ENCODE data around the gene DMBT1.

The DMBT1 gene

GRCh38 chr10:122639801-122640200, 79.2 kb downstream of the DMBT1 start:
- TF ChIP-seq FOXK2 (IDR thresholded peaks at IDR 0.05), result no peak
- no peak for TF ChIP-seq ZNF384 (IDR thresholded peaks at IDR 0.05)
- no peak for TF ChIP-seq SP1 (IDR thresholded peaks at IDR 0.05)
- no peak for TF ChIP-seq LEF1 (IDR thresholded peaks at IDR 0.05; ENCODE audit: borderline replicate concordance)
- no peak for TF ChIP-seq FOXA1 (IDR thresholded peaks at IDR 0.05)
- TF ChIP-seq FOXM1 (IDR thresholded peaks at IDR 0.05; ENCODE audit: borderline replicate concordance), result no peak
- no peak for DNase-seq (ENCODE audit: extremely low spot score)
- POLR2A ChIA-PET, result no interaction called here
- CTCF ChIA-PET, result no interaction called here

- DNase-seq (ENCODE audit: extremely low spot score), result no peak
- POLR2A ChIA-PET, result no interaction called here
- TF ChIP-seq CTBP1 (IDR thresholded peaks at IDR 0.05; ENCODE audit: borderline replicate concordance) (no peak), L3MBTL2 (conservative IDR thresholded peaks at IDR 0.05) (no peak), SUZ12 (IDR thresholded peaks at IDR 0.05) (no peak), BHLHE40 (IDR thresholded peaks at IDR 0.05; ENCODE audit: borderline replicate concordance) (no peak), ZNF384 (IDR thresholded peaks at IDR 0.05) (no peak), HDGF (IDR thresholded peaks at IDR 0.05; ENCODE audit: borderline replicate concordance) (no peak), PKNOX1 (IDR thresholded peaks at IDR 0.05) (no peak), ARNT (IDR thresholded peaks at IDR 0.05) (no peak), FOXM1 (IDR thresholded peaks at IDR 0.05; ENCODE audit: borderline replicate concordance) (no peak), SP1 (IDR thresholded peaks at IDR 0.05) (no peak), FOXA1 (IDR thresholded peaks at IDR 0.05) (no peak), NFRKB (IDR thresholded peaks at IDR 0.05) (no peak), TARDBP (IDR thresholded peaks at IDR 0.05) (no peak)
- CTCF ChIA-PET, result no interaction called here
These were observed 80.4 kb downstream of the DMBT1 start for GRCh38 chr10:122640921-122641320.

- TF ChIP-seq BHLHE40 (IDR thresholded peaks at IDR 0.05; ENCODE audit: borderline replicate concordance), result no peak
- TF ChIP-seq FOXM1 (IDR thresholded peaks at IDR 0.05; ENCODE audit: borderline replicate concordance), result no peak
- TF ChIP-seq SUZ12 (IDR thresholded peaks at IDR 0.05), result no peak
- no peak for TF ChIP-seq ELF4 (IDR thresholded peaks at IDR 0.05)
- TF ChIP-seq FOXK2 (IDR thresholded peaks at IDR 0.05), result no peak
- TF ChIP-seq ARNT (IDR thresholded peaks at IDR 0.05), result no peak
- TF ChIP-seq TARDBP (IDR thresholded peaks at IDR 0.05), result no peak
- no peak for TF ChIP-seq L3MBTL2 (conservative IDR thresholded peaks at IDR 0.05)
- TF ChIP-seq SP1 (IDR thresholded peaks at IDR 0.05), result no peak
- no peak for TF ChIP-seq FOXA1 (IDR thresholded peaks at IDR 0.05)
- DNase-seq (ENCODE audit: extremely low spot score), result no peak
- POLR2A ChIA-PET, result no interaction called here
- CTCF ChIA-PET, result interaction anchor here (0.5 kb wide), 1 partner anchor 456 kb away, joined by 3 read pairs; no protein-coding TSS in a partner anchor
These were observed 82.4 kb downstream of the DMBT1 start for GRCh38 chr10:122642726-122643605.

GRCh38 chr10:122643931-122644534, 83.5 kb downstream of the DMBT1 start:
- no peak for TF ChIP-seq ZNF384 (IDR thresholded peaks at IDR 0.05)
- no peak for TF ChIP-seq NFRKB (IDR thresholded peaks at IDR 0.05)
- no peak for TF ChIP-seq L3MBTL2 (conservative IDR thresholded peaks at IDR 0.05)
- TF ChIP-seq SUZ12 (IDR thresholded peaks at IDR 0.05), result no peak
- no peak for TF ChIP-seq TARDBP (IDR thresholded peaks at IDR 0.05)
- TF ChIP-seq LEF1 (IDR thresholded peaks at IDR 0.05; ENCODE audit: borderline replicate concordance), result no peak
- no peak for TF ChIP-seq FOXA1 (IDR thresholded peaks at IDR 0.05)
- no peak for TF ChIP-seq PKNOX1 (IDR thresholded peaks at IDR 0.05)
- no peak for TF ChIP-seq HDGF (IDR thresholded peaks at IDR 0.05; ENCODE audit: borderline replicate concordance)
- no peak for DNase-seq (ENCODE audit: extremely low spot score)
- POLR2A ChIA-PET, result no interaction called here
- CTCF ChIA-PET, result no interaction called here

GRCh38 chr10:122646511-122647382, 86.2 kb downstream of the DMBT1 start:
- no peak for DNase-seq (ENCODE audit: extremely low spot score)
- ChIA-PET CTCF (interaction anchor here (0.6 kb wide), 2 partner anchors 24 to 131 kb away, joined by 3 to 4 read pairs; no protein-coding TSS in a partner anchor), POLR2A (no interaction called here)
- TF ChIP-seq LEF1 (IDR thresholded peaks at IDR 0.05; ENCODE audit: borderline replicate concordance), result no peak
- TF ChIP-seq BHLHE40 (IDR thresholded peaks at IDR 0.05; ENCODE audit: borderline replicate concordance), result no peak
- no peak for TF ChIP-seq FOXM1 (IDR thresholded peaks at IDR 0.05; ENCODE audit: borderline replicate concordance)
- no peak for TF ChIP-seq ELF4 (IDR thresholded peaks at IDR 0.05)
- TF ChIP-seq ZNF384 (IDR thresholded peaks at IDR 0.05), result no peak
- TF ChIP-seq TARDBP (IDR thresholded peaks at IDR 0.05), result no peak
- TF ChIP-seq SUZ12 (IDR thresholded peaks at IDR 0.05), result no peak
- no peak for TF ChIP-seq FOXA1 (IDR thresholded peaks at IDR 0.05)
- no peak for TF ChIP-seq ARNT (IDR thresholded peaks at IDR 0.05)
- no peak for TF ChIP-seq HDGF (IDR thresholded peaks at IDR 0.05; ENCODE audit: borderline replicate concordance)
- no peak for TF ChIP-seq NFRKB (IDR thresholded peaks at IDR 0.05)
- no peak for TF ChIP-seq L3MBTL2 (conservative IDR thresholded peaks at IDR 0.05)

Measured in HEK293T (cell line).